ENCODE measurements around the gene ATP8B1.

- no peak for TF ChIP-seq CTCF (conservative IDR thresholded peaks at IDR 0.05 in 1 of 2, IDR thresholded peaks at IDR 0.05 in 1 of 2; ENCODE audit: extremely low read depth in 1 of 2, insufficient read depth in 1 of 2, low read depth in 1 of 2, low read length in 2 of 2)
- TF ChIP-seq EZH2 (IDR thresholded peaks at IDR 0.05; ENCODE audit: borderline replicate concordance, low read length): no peak
Observed at GRCh38 chr18:57801325-57801724, 1.8 kb downstream of the ATP8B1 start.
